GM19372 (cell line): ENCODE results near the gene NPIPA1.
"Not testable (repeated sequence)": the region's sequence is repeated elsewhere in the genome, so short reads cannot be mapped to it uniquely, and the experiment has no call there.

Source experiments
- ATAC-seq: cut with Tn5 transposase; IDR thresholded peaks from one replicate; pipeline ENCODE4 v1.9.1; 2021; ENCODE audit warnings: mild to moderate bottlenecking, low read depth, moderate library complexity; ENCODE audit not compliant: unreplicated experiment

NPIPA1 gene

GRCh38 chr16:14937143-14937542, at the start of gene NPIPA1:
NPIPA1 (plus strand) TSS chr16:14937443; CDS start chr16:14937443, 0 bp downstream.
- not testable (repeated sequence) for ATAC-seq

GRCh38 chr16:14892111-14892510, 45.1 kb upstream of the NPIPA1 start:
- ATAC-seq = not testable (repeated sequence)

DNA sequence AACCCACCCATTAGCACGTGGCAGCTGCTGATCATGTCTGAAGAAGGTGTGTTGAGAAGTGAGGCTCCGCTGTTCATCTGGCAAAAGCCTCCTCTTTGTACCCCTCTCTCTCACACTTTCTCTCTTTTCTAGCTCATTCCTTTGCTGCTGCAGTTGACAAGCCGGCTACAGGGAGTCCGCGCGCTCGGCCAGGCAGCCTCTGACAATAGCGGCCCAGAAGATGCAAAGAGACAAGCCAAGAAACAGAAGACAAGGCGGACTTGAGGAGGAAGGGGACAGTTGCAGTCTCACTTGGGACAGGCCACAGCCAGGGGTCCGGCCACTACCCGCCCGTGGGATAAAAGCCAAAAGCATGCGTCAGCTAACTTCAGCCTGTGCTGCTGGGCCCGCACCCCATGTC, 41.9 kb upstream of the NPIPA1 start:
- not testable (repeated sequence) for ATAC-seq

DNA sequence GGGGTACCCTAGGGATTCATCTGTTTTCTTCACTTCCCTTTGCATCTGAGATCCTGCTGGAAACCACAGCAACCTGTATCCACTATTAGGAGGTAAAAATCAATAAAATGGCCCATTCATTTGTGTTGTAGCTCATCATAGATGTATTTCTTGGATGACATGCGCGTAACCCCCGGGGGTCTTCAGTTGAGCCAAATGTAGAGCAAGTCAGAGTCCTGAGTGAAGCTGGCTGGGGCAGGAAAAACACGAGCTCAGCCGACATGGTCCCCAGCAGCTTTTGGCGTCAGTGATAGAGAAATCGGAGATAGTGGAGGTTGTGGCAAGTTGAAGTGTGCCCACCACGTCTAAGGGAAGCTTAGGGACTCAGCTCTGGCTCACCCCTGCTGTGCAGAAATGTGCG, 41.2 kb upstream of the NPIPA1 start:
- ATAC-seq = not testable (repeated sequence)

DNA sequence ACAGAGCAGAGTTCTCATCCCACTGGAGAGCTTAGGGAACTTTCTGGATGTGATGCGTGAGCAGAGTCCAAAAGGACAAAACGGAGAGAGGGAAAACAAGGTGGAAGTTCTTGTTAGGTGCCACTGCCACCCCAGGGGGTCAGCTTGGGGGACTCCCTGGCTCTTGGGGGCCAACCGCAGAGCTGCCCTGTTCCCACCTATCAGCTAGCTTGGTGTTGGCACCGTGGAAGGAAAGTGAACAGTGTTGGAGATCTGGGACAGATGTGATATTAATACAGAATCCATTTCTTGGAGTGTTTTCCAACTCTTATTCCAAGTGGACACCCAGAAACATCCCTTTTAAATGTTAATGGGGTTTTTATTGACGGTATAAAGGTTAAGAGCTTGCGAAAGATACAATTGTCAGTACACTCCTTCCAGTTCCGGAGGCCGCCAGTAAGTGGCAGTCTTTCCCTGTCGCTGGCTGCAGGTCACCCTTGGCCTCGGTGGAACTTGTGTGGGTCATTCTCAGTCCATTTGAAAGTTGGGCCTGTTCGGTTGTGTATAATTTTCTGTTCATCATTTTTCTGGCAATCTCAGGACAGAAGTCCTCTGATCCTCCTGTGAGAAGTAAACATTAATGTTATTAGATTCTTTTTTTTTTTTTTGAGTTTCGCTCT, 40.1 kb upstream of the NPIPA1 start:
- ATAC-seq = not testable (repeated sequence)

GRCh38 chr16:14898162-14898561, 39.1 kb upstream of the NPIPA1 start:
- ATAC-seq = not testable (repeated sequence)

- ATAC-seq = not testable (repeated sequence)
These were observed 33.9 kb upstream of the NPIPA1 start for GRCh38 chr16:14903191-14903957.

DNA sequence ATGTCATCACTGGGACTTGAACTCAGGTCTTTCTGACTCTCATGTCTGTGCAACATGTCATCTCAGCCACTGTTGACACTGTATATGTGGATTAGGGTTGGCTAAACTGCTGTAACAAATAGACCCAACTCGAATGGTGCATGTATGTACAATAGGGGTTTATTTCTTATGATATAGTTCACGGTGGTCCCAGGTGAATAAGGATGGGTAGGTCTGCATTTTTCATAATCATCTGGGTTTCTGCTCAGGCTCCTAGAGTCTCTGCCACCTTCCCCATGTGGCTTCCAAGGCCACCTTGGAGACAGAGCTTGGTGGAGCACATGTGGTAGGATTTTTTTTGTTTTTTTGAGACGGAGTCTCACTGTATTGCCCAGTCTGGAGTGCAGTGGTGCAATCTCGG, 27.5 kb upstream of the NPIPA1 start:
- not testable (repeated sequence) for ATAC-seq

GRCh38 chr16:14910833-14911629, 26.2 kb upstream of the NPIPA1 start:
- ATAC-seq = peak; percentile 84

DNA sequence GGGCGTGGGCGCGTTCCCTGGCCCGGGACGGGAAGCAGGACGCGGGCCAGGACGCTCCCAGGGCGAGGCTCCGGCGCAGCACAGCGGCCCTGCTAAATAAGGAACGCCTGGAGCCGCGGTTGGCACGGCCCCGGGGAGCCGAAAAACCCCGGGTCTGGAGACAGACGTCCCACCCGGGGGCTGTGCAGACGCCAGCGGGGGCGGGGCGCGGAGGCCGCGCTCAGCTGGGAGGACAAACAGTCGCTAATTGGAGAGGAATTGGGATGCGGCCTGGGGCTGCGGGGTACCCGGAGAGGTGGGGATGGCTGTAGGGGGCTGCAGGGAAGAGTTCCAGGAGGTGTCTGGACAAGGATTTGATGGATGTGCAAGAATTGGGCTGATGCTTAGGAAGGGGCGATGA, 25.3 kb upstream of the NPIPA1 start:
- ATAC-seq = not testable (repeated sequence)

DNA sequence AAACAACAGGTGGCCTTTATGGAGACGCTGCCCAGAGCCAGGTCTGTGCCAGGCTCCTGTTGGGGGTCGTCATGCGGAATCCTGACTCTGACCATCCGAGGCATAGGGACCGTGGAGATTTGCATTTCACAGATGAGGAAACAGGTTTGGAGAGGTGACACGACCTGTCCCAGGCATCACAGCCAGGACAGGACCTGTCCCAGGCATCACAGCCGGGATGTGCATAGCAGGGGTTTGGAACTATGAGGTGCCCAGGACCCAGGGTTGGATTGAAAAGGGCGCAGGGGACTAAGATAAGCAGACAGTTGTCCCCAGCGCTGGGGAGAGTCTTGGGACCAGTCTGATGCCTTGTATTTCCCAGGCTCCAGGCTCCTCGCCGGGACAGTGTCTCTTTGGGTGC, 24.7 kb upstream of the NPIPA1 start:
- ATAC-seq = not testable (repeated sequence)

DNA sequence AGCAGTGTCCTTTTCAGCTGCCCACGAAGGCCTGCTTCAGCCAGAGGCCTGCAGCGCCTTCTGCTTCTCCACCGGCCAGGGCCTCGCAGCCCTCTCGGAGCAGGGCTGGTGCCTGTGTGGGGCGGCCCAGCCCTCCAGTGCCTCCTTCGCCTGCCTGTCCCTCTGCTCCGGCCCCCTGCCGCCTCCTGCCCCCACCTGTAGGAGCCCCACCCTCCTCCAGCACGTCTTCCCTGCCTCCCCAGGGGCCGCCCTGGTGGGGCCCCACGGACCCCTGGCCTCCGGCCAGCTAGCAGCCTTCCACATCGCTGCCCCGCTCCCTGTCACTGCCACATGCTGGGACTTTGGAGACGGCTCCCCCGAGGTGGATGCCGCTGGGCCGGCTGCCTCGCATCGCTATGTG, 18.7 kb upstream of the NPIPA1 start:
- ATAC-seq = not testable (repeated sequence)

DNA sequence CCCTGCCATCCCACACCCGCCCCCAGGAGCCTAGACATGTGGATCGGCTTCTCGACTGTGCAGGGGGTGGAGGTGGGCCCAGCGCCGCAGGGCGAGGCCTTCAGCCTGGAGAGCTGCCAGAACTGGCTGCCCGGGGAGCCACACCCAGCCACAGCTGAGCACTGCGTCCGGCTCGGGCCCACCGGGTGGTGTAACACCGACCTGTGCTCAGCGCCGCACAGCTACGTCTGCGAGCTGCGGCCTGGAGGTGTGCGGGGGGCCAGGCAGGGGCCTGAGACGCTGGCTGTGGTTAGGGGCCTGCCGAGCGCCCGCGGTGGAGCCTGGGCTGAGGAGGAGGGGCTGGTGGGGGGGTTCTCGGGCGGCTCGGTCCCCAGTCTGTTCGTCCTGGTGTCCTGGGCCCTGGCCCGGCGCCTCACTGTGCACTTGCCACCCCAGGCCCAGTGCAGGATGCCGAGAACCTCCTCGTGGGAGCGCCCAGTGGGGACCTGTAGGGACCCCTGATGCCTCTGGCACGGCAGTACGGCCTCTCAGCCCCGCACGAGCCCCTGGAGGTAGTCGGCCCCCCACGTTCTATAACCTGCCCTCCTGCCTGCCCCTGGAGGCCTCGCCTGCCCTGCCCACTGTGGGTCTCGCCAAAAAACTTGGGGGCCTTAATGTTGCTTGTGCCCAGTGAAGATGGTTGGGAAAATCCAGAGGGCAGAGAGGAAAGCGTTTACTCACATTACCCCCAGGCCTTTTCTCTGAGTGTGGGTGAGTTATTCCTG, 17.2 kb upstream of the NPIPA1 start:
- not testable (repeated sequence) for ATAC-seq

- not testable (repeated sequence) for ATAC-seq
These were observed 15.0 kb upstream of the NPIPA1 start for GRCh38 chr16:14922285-14922684.

GRCh38 chr16:14922968-14923367, 14.3 kb upstream of the NPIPA1 start:
- ATAC-seq = not testable (repeated sequence)

- not testable (repeated sequence) for ATAC-seq
These were observed 13.7 kb upstream of the NPIPA1 start for GRCh38 chr16:14923394-14924088.

GRCh38 chr16:14924359-14924758, 12.9 kb upstream of the NPIPA1 start:
- not testable (repeated sequence) for ATAC-seq

DNA sequence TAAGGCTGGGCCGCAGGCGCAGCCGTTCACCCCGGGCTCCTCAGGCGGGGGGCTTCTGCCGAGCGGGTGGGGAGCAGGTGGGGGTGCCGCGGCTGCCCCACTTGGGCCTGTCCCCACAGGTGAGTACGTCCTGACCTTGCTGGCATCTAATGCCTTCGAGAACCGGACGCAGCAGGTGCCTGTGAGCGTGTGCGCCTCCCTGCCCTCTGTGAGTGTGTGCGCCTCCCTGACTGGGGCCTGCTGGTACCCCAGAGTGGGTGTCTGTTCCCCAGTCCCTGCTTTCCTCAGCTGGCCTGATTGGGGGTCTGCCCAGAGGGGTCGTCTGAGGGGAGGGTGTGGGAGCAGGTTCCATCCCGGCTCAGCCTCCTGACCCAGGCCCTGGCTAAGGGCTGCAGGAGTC, 12.3 kb upstream of the NPIPA1 start:
- not testable (repeated sequence) for ATAC-seq

- not testable (repeated sequence) for ATAC-seq
These were observed 9.1 kb upstream of the NPIPA1 start for GRCh38 chr16:14928064-14928714.
